OCI-LY1 (cell line): Measurements from ENCODE around the gene COL6A2.

Source experiments
- H2AFZ ChIP-seq: fragments of 200-600 bp; sonication (generic), shearing (Covaris generic); 2 replicates; pipeline ENCODE4 v1.6.0; 2014; ENCODE audit warnings: antibody characterized with exemption, mild to moderate bottlenecking, low read length
- H3F3A ChIP-seq: fragments of 200-600 bp; sonication (generic), shearing (Covaris generic); 2 replicates; pipeline ENCODE4 v1.6.0; 2014; ENCODE audit warnings: mild to moderate bottlenecking, antibody characterized with exemption, low read length, moderate library complexity; ENCODE audit not compliant: insufficient read depth
- H3K27ac ChIP-seq: fragments of 200-600 bp; sonication (generic); 2 replicates; pipeline ENCODE4 v1.5.1; 2014; ENCODE audit warnings: low read length, mixed run types, mild to moderate bottlenecking, low read depth; ENCODE audit not compliant: poor library complexity, severe bottlenecking
- H3K27me3 ChIP-seq: fragments of 200-600 bp; sonication (generic); 2 replicates; pipeline ENCODE4 v1.6.0; 2014; ENCODE audit warnings: antibody characterized with exemption, mild to moderate bottlenecking, low read length, moderate library complexity; ENCODE audit not compliant: insufficient read depth
- H3K36me3 ChIP-seq: fragments of 200-600 bp; sonication (generic); 2 replicates; pipeline ENCODE4 v1.6.1; 2014; ENCODE audit warnings: mild to moderate bottlenecking, antibody characterized with exemption, low read length, moderate library complexity, mixed read lengths; ENCODE audit not compliant: insufficient read depth
- H3K4me1 ChIP-seq: fragments of 200-600 bp; sonication (generic); 2 replicates; pipeline ENCODE4 v1.5.1; 2014; ENCODE audit warnings: mild to moderate bottlenecking, low read length, moderate library complexity; ENCODE audit not compliant: insufficient read depth, severe bottlenecking
- H3K4me2 ChIP-seq: fragments of 200-600 bp; sonication (generic), shearing (Covaris generic); 2 replicates; pipeline ENCODE4 v1.6.1; 2014; ENCODE audit warnings: low read length
- H3K4me3 ChIP-seq: fragments of 200-600 bp; sonication (generic); 2 replicates; pipeline ENCODE4 v1.5.1; 2014; ENCODE audit warnings: low read length, low read depth, mild to moderate bottlenecking, mixed read lengths; ENCODE audit not compliant: poor library complexity, severe bottlenecking
- H3K79me2 ChIP-seq: fragments of 200-600 bp; shearing (Covaris generic); 2 replicates; pipeline ENCODE4 v1.6.1; 2016; ENCODE audit warnings: mixed run types, low read length, mixed read lengths; ENCODE audit not compliant: insufficient read depth
- H3K9ac ChIP-seq: fragments of 200-600 bp; sonication (generic), shearing (Covaris generic); 2 replicates; pipeline ENCODE4 v1.6.1; 2014; ENCODE audit warnings: mild to moderate bottlenecking, low read length, mixed read lengths
- H3K9me2 ChIP-seq: fragments of 200-600 bp; sonication (generic), shearing (Covaris generic); 2 replicates; pipeline ENCODE4 v1.6.1; 2014; ENCODE audit warnings: low read depth, mild to moderate bottlenecking, low read length, mixed read lengths
- H3K9me3 ChIP-seq: fragments of 200-600 bp; shearing (Covaris generic); 2 replicates; pipeline ENCODE4 v1.6.1; 2014; ENCODE audit warnings: low read length, mixed read lengths
- H4K20me1 ChIP-seq: fragments of 200-600 bp; sonication (generic), shearing (Covaris generic); 2 replicates; pipeline ENCODE4 v1.6.0; 2016; ENCODE audit warnings: mild to moderate bottlenecking, low read length; ENCODE audit not compliant: insufficient read depth
- CTCF ChIP-seq: fragments of 200-600 bp; sonication (generic), shearing (Covaris generic); IDR thresholded peaks from 2 replicates; pipeline ENCODE4 v1.5.1; 2017; ENCODE audit warnings: mild to moderate bottlenecking, antibody characterized with exemption, low read length, moderate library complexity, mixed read lengths
- EZH2 ChIP-seq: fragments of 200-600 bp; sonication (generic), shearing (Covaris generic); IDR thresholded peaks from 2 replicates; pipeline ENCODE4 v1.8.0; 2017; ENCODE audit warnings: borderline replicate concordance, mixed run types, mild to moderate bottlenecking, antibody characterized with exemption, low read length, moderate library complexity, mixed read lengths

The COL6A2 gene

GRCh38 chr21:46095083-46095719 is 2.7 kb upstream of the COL6A2 start:
- Histone ChIP-seq H3K79me2 (no peaks in the 10 kb centered on the region), H3K27ac (no peak overlapping the region), H3K4me2 (no peak overlapping the region), H3K4me3 (no peak overlapping the region), H3K9ac (no peak overlapping the region), H2AFZ (no peak overlapping the region), H4K20me1 (no peaks in the 10 kb centered on the region), H3K36me3 (no peaks in the 10 kb centered on the region), H3K9me2 (no peaks in the 10 kb centered on the region), H3K4me1 (no peaks in the 10 kb centered on the region), H3K27me3 (0 out of 2 replicates have a peak, but pooled peaks cover 3% of the 10 kb centered on the region), H3K9me3 (no peaks in the 10 kb centered on the region), H3F3A (no peaks in the 10 kb centered on the region)
- no peak for TF ChIP-seq CTCF
- no peak for TF ChIP-seq EZH2

GRCh38 chr21:46095814-46096595 is 1.9 kb upstream of the COL6A2 start:
- H3K4me2 ChIP-seq: no peak overlapping the region
- no peak for TF ChIP-seq EZH2
- no peak for TF ChIP-seq CTCF
- no peaks in the 10 kb centered on the region for H3K9me3 ChIP-seq
- H3K9ac ChIP-seq: no peak overlapping the region
- no peak overlapping the region for H2AFZ ChIP-seq
- H3K27me3 ChIP-seq: 0 out of 2 replicates have a peak, but pooled peaks cover 3% of the 10 kb centered on the region
- no peaks in the 10 kb centered on the region for H3K79me2 ChIP-seq
- no peaks in the 10 kb centered on the region for H3K4me1 ChIP-seq
- no peaks in the 10 kb centered on the region for H3K9me2 ChIP-seq
- H3K4me3 ChIP-seq: no peak overlapping the region
- H3K27ac ChIP-seq: no peak overlapping the region
- no peaks in the 10 kb centered on the region for H4K20me1 ChIP-seq
- no peaks in the 10 kb centered on the region for H3K36me3 ChIP-seq
- H3F3A ChIP-seq: no peaks in the 10 kb centered on the region

GRCh38 chr21:46096596-46097335 is 1.1 kb upstream of the COL6A2 start:
- Histone ChIP-seq H3K9ac (no peak overlapping the region), H3K27me3 (0 out of 2 replicates have a peak, but pooled peaks cover 3% of the 10 kb centered on the region), H3K9me2 (no peaks in the 10 kb centered on the region), H3K4me3 (no peak overlapping the region), H3K4me1 (no peaks in the 10 kb centered on the region), H3K4me2 (no peak overlapping the region), H3K36me3 (no peaks in the 10 kb centered on the region), H4K20me1 (no peaks in the 10 kb centered on the region), H3K9me3 (no peaks in the 10 kb centered on the region), H3K27ac (no peak overlapping the region), H3F3A (no peaks in the 10 kb centered on the region), H2AFZ (no peak overlapping the region), H3K79me2 (no peaks in the 10 kb centered on the region)
- TF ChIP-seq CTCF: no peak
- TF ChIP-seq EZH2: no peak
